Caco-2 (cell line): ENCODE results near the gene THEM4. TPM values are rescaled to one million over a fixed set of nuclear protein-coding genes. Genes with fewer than 3 reads are reported as not detected.

Experiments used
- BruUV-seq: library from RNA; stranded (reverse); fragments of 400-500 nt; replicated peaks from 2 replicates; lab custom pipeline; 2021; lab: Mats Ljungman, UMichigan
- CTCF ChIA-PET: fragments of 300-600 bp; sonication (Branson Sonifier 250); formaldehyde crosslinking; loops from one replicate; lab custom pipeline; 2022; ENCODE audit warnings: antibody characterized with exemption; lab: Charles Lee
- POLR2A ChIA-PET: fragments of 300-600 bp; sonication (Branson Sonifier 250); formaldehyde crosslinking; loops from one replicate; lab custom pipeline; 2022; ENCODE audit warnings: antibody characterized with exemption; lab: Charles Lee
- DNase-seq, 2 experiments: peaks; one replicate each; pipeline versions ENCODE4 v3.0.0 to v3.0.0-alpha.2; 2020 to 2022
- H3K27me3 ChIP-seq: replicated peaks from 2 replicates; pipeline ENCODE4 v1.6.0; 2011; ENCODE audit warnings: low read length; ENCODE audit not compliant: control insufficient read depth, insufficient read depth
- H3K36me3 ChIP-seq: 2 replicates; pipeline ENCODE4 v1.5.1; 2011; ENCODE audit warnings: low read length; ENCODE audit not compliant: control insufficient read depth, insufficient read depth
- H3K4me1 ChIP-seq: fragments of 250-450 bp; sonication (Bioruptor Pico); 2 replicates; pipeline ENCODE4 v1.5.1; 2020; ENCODE audit warnings: mild to moderate bottlenecking
- H3K4me3 ChIP-seq: 2 replicates; pipeline ENCODE4 v1.5.1; 2011; ENCODE audit warnings: low read depth, mild to moderate bottlenecking, control low read depth, low read length
- H3K9me3 ChIP-seq: fragments of 250-450 bp; sonication (Bioruptor Pico); 2 replicates; pipeline ENCODE4 v1.5.1; 2020; ENCODE audit warnings: mild to moderate bottlenecking, moderate library complexity
- H3K27ac Mint-ChIP-seq: one replicate; pipeline ENCODE4 v1.8.0; 2022; ENCODE audit warnings: mixed read lengths; ENCODE audit not compliant: unreplicated experiment
- H3K27me3 Mint-ChIP-seq: one replicate; pipeline ENCODE4 v1.8.0; 2022; ENCODE audit warnings: mixed read lengths; ENCODE audit not compliant: insufficient read depth, unreplicated experiment
- H3K36me3 Mint-ChIP-seq: one replicate; pipeline ENCODE4 v1.8.0; 2022; ENCODE audit warnings: mild to moderate bottlenecking, mixed read lengths; ENCODE audit not compliant: insufficient read depth, unreplicated experiment
- H3K4me1 Mint-ChIP-seq: one replicate; pipeline ENCODE4 v1.8.0; 2022; ENCODE audit warnings: low read depth, mixed read lengths; ENCODE audit not compliant: unreplicated experiment
- H3K4me3 Mint-ChIP-seq: one replicate; pipeline ENCODE4 v1.8.0; 2022; ENCODE audit warnings: mild to moderate bottlenecking, moderate library complexity, mixed read lengths; ENCODE audit not compliant: unreplicated experiment
- H3K9me3 Mint-ChIP-seq: one replicate; pipeline ENCODE4 v1.8.0; 2022; ENCODE audit warnings: mixed read lengths; ENCODE audit not compliant: unreplicated experiment
- CTCF ChIP-seq, 2 experiments: fragments of 200-600 bp in 1 of 2; IDR thresholded peaks; 1 replicate in 1 of 2; 2 replicates in 1 of 2; pipeline versions ENCODE4 v1.5.1 to v1.8.0; 2011 to 2022; ENCODE audit warnings: antibody characterized with exemption in 1 of 2, control low read depth in 1 of 2, inconsistent platforms in 1 of 2, low read depth in 1 of 2, low read length in 1 of 2, mild to moderate bottlenecking in 1 of 2, moderate library complexity in 1 of 2; ENCODE audit not compliant: insufficient read depth in 1 of 2, severe bottlenecking in 1 of 2, unreplicated experiment in 1 of 2
- intact Hi-C: fragments of 100-400 bp; cut with micrococcal nuclease; formaldehyde crosslinking; loops from one replicate; pipeline ENCODE4 v1.10.0; 2022; ENCODE audit not compliant: unreplicated experiment
- total RNA-seq: library from RNA; stranded (reverse); gene quantifications from 2 replicates; pipeline ENCODE4 v1.2.3, GENCODE V29; 2022

Gene THEM4
- total RNA-seq, 1 experiment from 2014 or later: 9.5 TPM

GRCh38 chr1:151864411-151864810 lies 44.9 kb downstream of the THEM4 start:
- no peak for DNase-seq
- no peak overlapping the region for H3K4me3 ChIP-seq
- no peaks in the 10 kb centered on the region for H3K4me1 ChIP-seq
- Mint-ChIP-seq H3K4me1 (no peaks in the 10 kb centered on the region), H3K36me3 (no peaks in the 10 kb centered on the region), H3K27me3 (peaks cover 2% of the 10 kb centered on the region), H3K27ac (no peak overlapping the region), H3K9me3 (peaks cover 10% of the 10 kb centered on the region), H3K4me3 (no peak overlapping the region)
- CTCF ChIA-PET: no interaction called here
- TF ChIP-seq CTCF (IDR thresholded peaks at IDR 0.05; ENCODE audit: insufficient read depth in 1 of 2, low read depth in 1 of 2, low read length in 1 of 2, severe bottlenecking in 1 of 2, unreplicated experiment in 1 of 2): no peak
- H3K36me3 ChIP-seq: no peaks in the 10 kb centered on the region
- intact Hi-C loops: no loop called here
- no peaks in the 10 kb centered on the region for H3K27me3 ChIP-seq
- BruUV-seq: no TSS peak
- H3K9me3 ChIP-seq: no peaks in the 10 kb centered on the region; the same call in 1 of the 2 replicates
- POLR2A ChIA-PET: no interaction called here

- H3K9me3 Mint-ChIP-seq: peaks cover 7% of the 10 kb centered on the region
- no peak overlapping the region for H3K27ac Mint-ChIP-seq
- BruUV-seq: no TSS peak
- no peak overlapping the region for H3K4me3 Mint-ChIP-seq
- Histone ChIP-seq H3K27me3 (no peaks in the 10 kb centered on the region), H3K4me3 (no peak overlapping the region), H3K36me3 (no peaks in the 10 kb centered on the region), H3K4me1 (no peaks in the 10 kb centered on the region), H3K9me3 (no peaks in the 10 kb centered on the region)
- no peak for DNase-seq
- POLR2A ChIA-PET: no interaction called here
- H3K36me3 Mint-ChIP-seq: no peaks in the 10 kb centered on the region
- peaks cover 2% of the 10 kb centered on the region for H3K27me3 Mint-ChIP-seq
- intact Hi-C loops: no loop called here
- CTCF ChIA-PET: no interaction called here
- H3K4me1 Mint-ChIP-seq: no peaks in the 10 kb centered on the region
- TF ChIP-seq CTCF (IDR thresholded peaks at IDR 0.05; ENCODE audit: insufficient read depth in 1 of 2, low read depth in 1 of 2, low read length in 1 of 2, severe bottlenecking in 1 of 2, unreplicated experiment in 1 of 2): no peak
These were observed 46.7 kb downstream of the THEM4 start for GRCh38 chr1:151862604-151863003.

- no peak for DNase-seq
- no peaks in the 10 kb centered on the region for H3K4me1 Mint-ChIP-seq
- no peak for TF ChIP-seq CTCF (IDR thresholded peaks at IDR 0.05; ENCODE audit: insufficient read depth in 1 of 2, low read depth in 1 of 2, low read length in 1 of 2, severe bottlenecking in 1 of 2, unreplicated experiment in 1 of 2)
- no peaks in the 10 kb centered on the region for H3K36me3 Mint-ChIP-seq
- no peaks in the 10 kb centered on the region for H3K27me3 Mint-ChIP-seq
- H3K4me3 Mint-ChIP-seq: no peak overlapping the region
- no peaks in the 10 kb centered on the region for H3K9me3 Mint-ChIP-seq
- Histone ChIP-seq H3K4me3 (no peak overlapping the region), H3K27me3 (no peaks in the 10 kb centered on the region), H3K4me1 (no peaks in the 10 kb centered on the region), H3K36me3 (no peaks in the 10 kb centered on the region), H3K9me3 (no peaks in the 10 kb centered on the region)
- no TSS peak for BruUV-seq
- intact Hi-C loops: no loop called here
- POLR2A ChIA-PET: no interaction called here
- CTCF ChIA-PET: no interaction called here
- H3K27ac Mint-ChIP-seq: no peak overlapping the region
These were observed 48.7 kb downstream of the THEM4 start for GRCh38 chr1:151860504-151861187.
